RWPE2 (cell line): ENCODE data around the gene NPLOC4.

Experiments used
- ATAC-seq: fragments of 200-7000 bp; cut with Tn5 transposase; 3 replicates; pipeline ENCODE4 v1.9.1; 2021; ENCODE audit warnings: low read depth
- DNase-seq: peaks from one replicate; pipeline ENCODE4 v3.0.0-alpha.2; 2020; ENCODE audit warnings: low spot score
- H3K27ac ChIP-seq: fragments of 450-650 bp; 2 replicates; pipeline ENCODE4 v1.5.1; 2017; ENCODE audit warnings: mild to moderate bottlenecking; ENCODE audit not compliant: poor library complexity, severe bottlenecking
- H3K27me3 ChIP-seq: fragments of 250-450 bp; sonication (Bioruptor Pico); 2 replicates; pipeline ENCODE4 v1.5.1; 2021; ENCODE audit warnings: mild to moderate bottlenecking, moderate library complexity; ENCODE audit not compliant: insufficient read depth, poor library complexity, severe bottlenecking
- H3K36me3 ChIP-seq: fragments of 250-450 bp; sonication (Bioruptor Pico); 2 replicates; pipeline ENCODE4 v1.5.1; 2020; ENCODE audit warnings: low read depth, mild to moderate bottlenecking, moderate library complexity
- H3K4me1 ChIP-seq: fragments of 250-450 bp; sonication (Bioruptor Pico); 2 replicates; pipeline ENCODE4 v1.5.1; 2021; ENCODE audit warnings: mild to moderate bottlenecking, moderate library complexity; ENCODE audit not compliant: insufficient read depth, poor library complexity, severe bottlenecking
- H3K4me3 ChIP-seq: fragments of 250-450 bp; sonication (Bioruptor Pico); 2 replicates; pipeline ENCODE4 v1.5.1; 2021; ENCODE audit warnings: mild to moderate bottlenecking, moderate library complexity; ENCODE audit not compliant: severe bottlenecking
- H3K9me3 ChIP-seq: fragments of 250-450 bp; sonication (Bioruptor Pico); 2 replicates; pipeline ENCODE4 v1.5.1; 2021; ENCODE audit warnings: mild to moderate bottlenecking, moderate library complexity; ENCODE audit not compliant: severe bottlenecking
- TF ChIP-seq, protein P1 (sequence below): fragments of 450-650 bp; IDR thresholded peaks from one replicate; pipeline ENCODE4 v1.5.1; 2017; ENCODE audit warnings: mild to moderate bottlenecking, moderate library complexity; ENCODE audit not compliant: poor library complexity, severe bottlenecking

Gene NPLOC4

DNA sequence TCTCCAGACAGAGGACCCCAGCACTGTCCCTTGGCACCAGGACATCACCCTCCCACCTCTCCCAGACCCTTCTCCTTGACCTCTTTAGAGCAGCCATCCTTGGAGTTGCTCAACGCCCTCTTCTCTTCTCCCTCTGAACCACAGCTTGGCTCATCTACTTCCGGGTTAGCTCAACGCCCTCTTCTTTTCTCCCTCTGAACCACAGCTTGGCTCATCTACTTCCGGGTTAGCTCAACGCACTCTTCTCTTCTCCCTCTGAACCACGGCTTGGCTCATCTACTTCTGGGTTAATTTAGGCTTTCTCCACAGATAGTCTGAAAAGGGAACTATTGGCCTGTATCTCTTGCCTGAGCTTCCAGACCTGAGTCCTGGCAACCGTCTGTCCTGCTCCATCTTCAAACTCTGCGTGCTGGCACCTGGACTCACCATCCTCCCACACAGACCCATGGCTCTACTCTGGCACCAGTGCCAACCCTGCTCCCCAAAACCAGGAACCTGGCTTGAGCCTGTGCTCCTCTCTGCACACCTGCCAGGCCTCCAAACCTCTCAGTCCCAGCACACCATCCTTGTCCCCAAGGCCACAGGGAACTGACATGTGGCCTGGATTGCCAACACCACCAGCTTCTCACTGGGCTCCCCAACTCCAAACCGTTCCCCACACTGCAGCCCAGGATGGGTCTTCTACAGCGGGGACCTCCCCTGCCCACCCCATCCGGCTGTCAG, 59.5 kb downstream of the NPLOC4 start:
- no peak overlapping the region for H3K4me3 ChIP-seq
- H3K36me3 ChIP-seq = peaks cover 56% of the 10 kb centered on the region
- 0 out of 3 replicates have a peak, but pooled peaks have one; percentile 2 for ATAC-seq
- no peak for DNase-seq
- peak overlapping the region; percentile 92 for H3K27ac ChIP-seq
- H3K4me1 ChIP-seq = peaks cover 34% of the 10 kb centered on the region
- TF ChIP-seq, protein P1, sequence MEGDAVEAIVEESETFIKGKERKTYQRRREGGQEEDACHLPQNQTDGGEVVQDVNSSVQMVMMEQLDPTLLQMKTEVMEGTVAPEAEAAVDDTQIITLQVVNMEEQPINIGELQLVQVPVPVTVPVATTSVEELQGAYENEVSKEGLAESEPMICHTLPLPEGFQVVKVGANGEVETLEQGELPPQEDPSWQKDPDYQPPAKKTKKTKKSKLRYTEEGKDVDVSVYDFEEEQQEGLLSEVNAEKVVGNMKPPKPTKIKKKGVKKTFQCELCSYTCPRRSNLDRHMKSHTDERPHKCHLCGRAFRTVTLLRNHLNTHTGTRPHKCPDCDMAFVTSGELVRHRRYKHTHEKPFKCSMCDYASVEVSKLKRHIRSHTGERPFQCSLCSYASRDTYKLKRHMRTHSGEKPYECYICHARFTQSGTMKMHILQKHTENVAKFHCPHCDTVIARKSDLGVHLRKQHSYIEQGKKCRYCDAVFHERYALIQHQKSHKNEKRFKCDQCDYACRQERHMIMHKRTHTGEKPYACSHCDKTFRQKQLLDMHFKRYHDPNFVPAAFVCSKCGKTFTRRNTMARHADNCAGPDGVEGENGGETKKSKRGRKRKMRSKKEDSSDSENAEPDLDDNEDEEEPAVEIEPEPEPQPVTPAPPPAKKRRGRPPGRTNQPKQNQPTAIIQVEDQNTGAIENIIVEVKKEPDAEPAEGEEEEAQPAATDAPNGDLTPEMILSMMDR = no peak
- H3K9me3 ChIP-seq = no peaks in the 10 kb centered on the region
- H3K27me3 ChIP-seq = no peaks in the 10 kb centered on the region

DNA sequence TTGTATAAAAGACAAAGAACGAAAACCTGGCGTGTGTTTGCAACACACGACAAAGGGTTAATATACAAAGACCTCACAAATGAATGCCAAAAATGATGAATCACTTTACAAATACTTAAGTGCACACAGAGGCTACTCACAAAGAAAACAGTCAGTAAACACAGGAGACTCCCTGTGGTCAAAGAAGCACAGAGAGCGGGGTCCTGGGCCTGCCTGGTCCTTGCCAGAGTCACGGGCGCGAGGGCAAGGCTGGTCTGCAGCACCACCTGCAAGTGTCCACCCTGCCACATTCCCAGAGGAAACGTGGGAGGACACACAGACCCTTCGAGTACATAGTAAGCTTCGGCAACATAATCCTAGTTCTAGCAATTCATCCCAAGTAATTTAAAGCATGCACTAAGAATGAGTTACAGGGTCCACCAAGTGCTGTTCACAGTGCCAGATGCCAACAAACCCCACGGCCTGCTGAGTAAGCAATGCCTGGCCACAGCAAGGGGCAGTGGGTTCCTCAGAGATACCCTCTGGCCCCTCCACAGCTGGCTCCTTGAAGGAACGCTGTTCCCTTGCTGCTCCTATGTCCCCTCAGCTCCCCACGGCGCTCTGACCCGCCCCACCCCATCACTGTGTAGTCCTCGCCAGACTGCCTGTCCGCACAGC, 60.2 kb downstream of the NPLOC4 start:
- ATAC-seq = peak; percentile 83
- peak overlapping the region; percentile 92 for H3K27ac ChIP-seq
- no peak overlapping the region for H3K4me3 ChIP-seq
- peaks cover 58% of the 10 kb centered on the region for H3K36me3 ChIP-seq
- no peaks in the 10 kb centered on the region for H3K27me3 ChIP-seq
- DNase-seq = no peak
- peaks cover 34% of the 10 kb centered on the region for H3K4me1 ChIP-seq
- TF ChIP-seq, protein P1 = peak; percentile 28
- H3K9me3 ChIP-seq = no peaks in the 10 kb centered on the region

DNA sequence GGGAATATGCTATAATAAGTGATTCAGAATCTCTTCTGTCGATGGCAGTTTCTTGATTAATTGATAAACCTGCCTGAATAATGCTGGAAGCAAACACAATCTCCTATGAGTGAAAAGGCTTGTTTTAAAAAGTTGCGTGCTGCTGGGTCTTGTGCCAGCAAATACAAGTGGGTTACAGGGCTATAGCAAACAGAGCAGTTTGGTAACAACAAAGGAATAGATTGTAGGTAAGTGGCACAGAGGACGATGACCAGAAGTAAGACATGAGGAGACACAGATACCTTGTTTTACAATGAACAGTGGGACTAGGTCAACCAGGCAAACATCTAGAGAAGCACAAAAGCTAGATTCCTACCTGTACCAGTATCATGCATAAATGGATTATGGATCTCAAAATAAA, 61.1 kb downstream of the NPLOC4 start:
- peak overlapping the region; percentile 92 for H3K27ac ChIP-seq
- no peaks in the 10 kb centered on the region for H3K27me3 ChIP-seq
- no peak overlapping the region for H3K4me3 ChIP-seq
- no peak for ATAC-seq
- no peak for DNase-seq
- H3K36me3 ChIP-seq = peaks cover 65% of the 10 kb centered on the region
- H3K4me1 ChIP-seq = peaks cover 34% of the 10 kb centered on the region
- H3K9me3 ChIP-seq = no peaks in the 10 kb centered on the region
- TF ChIP-seq, protein P1 = no peak

GRCh38 chr17:81574643-81574956, 62.3 kb downstream of the NPLOC4 start:
- DNase-seq = no peak
- Histone ChIP-seq H3K27ac (peak overlapping the region; percentile 92), H3K9me3 (no peaks in the 10 kb centered on the region), H3K27me3 (no peaks in the 10 kb centered on the region), H3K4me3 (no peak overlapping the region), H3K36me3 (peaks cover 77% of the 10 kb centered on the region), H3K4me1 (peaks cover 34% of the 10 kb centered on the region)
- ATAC-seq = no peak
- TF ChIP-seq, protein P1 = no peak
